BJ (cell line): ENCODE measurements around the gene TRAP1. TPM values are rescaled to one million over a fixed set of nuclear protein-coding genes. Genes with fewer than 3 reads are reported as not detected.

Source experiments
- CTCF ChIA-PET: fragments of 350-600 bp; formaldehyde crosslinking; extraction: SDS; loops from one replicate; lab custom pipeline; 2021; ENCODE audit warnings: antibody characterized with exemption, inconsistent platforms; lab: Yijun Ruan, JAX
- POLR2A ChIA-PET: fragments of 300-600 bp; sonication (Branson Sonifier 250); formaldehyde crosslinking; extraction: SDS; loops from one replicate; lab custom pipeline; 2021; ENCODE audit warnings: antibody characterized with exemption; lab: Charles Lee
- DNase-seq: peaks from one replicate; pipeline ENCODE4 v3.0.0-alpha.2; 2011; ENCODE audit warnings: low read depth
- H3K27me3 ChIP-seq: 2 replicates; pipeline ENCODE4 v1.6.0; 2011; ENCODE audit warnings: low read length; ENCODE audit not compliant: control insufficient read depth, insufficient read depth
- H3K36me3 ChIP-seq: 2 replicates; pipeline ENCODE4 v1.5.1; 2011; ENCODE audit warnings: low read length; ENCODE audit not compliant: control insufficient read depth, insufficient read depth
- H3K4me3 ChIP-seq: 2 replicates; pipeline ENCODE4 v1.5.1; 2011; ENCODE audit warnings: low read depth, mild to moderate bottlenecking, control low read depth, low read length
- CTCF ChIP-seq: IDR thresholded peaks from 2 replicates; pipeline ENCODE4 v1.5.1; 2011; ENCODE audit warnings: low read depth, mild to moderate bottlenecking, control low read depth, inconsistent platforms, low read length, moderate library complexity; ENCODE audit not compliant: insufficient read depth
- polyA plus RNA-seq: library from polyadenylated mRNA; depleted of rRNA; stranded (reverse); fragments of >200 nt; gene quantifications from 2 replicates; pipeline ENCODE4 v1.2.3, GENCODE V29; 2011

The TRAP1 gene
- polyA plus RNA-seq, 1 experiment, result 112 TPM

GRCh38 chr16:3638916-3639644, 78.2 kb downstream of the TRAP1 start:
- POLR2A ChIA-PET, result no interaction called here

GRCh38 chr16:3637371-3637923, 79.9 kb downstream of the TRAP1 start:
- no peak overlapping the region for H3K4me3 ChIP-seq
- H3K27me3 ChIP-seq, result no peaks in the 10 kb centered on the region
- H3K36me3 ChIP-seq, result peaks cover 7% of the 10 kb centered on the region
- ChIA-PET CTCF (interaction anchor here (0.6 to 1.2 kb wide), 4 partner anchors 14 to 229 kb away, joined by 3 to 4 read pairs (median 3); no protein-coding TSS in a partner anchor), POLR2A (no interaction called here)
- DNase-seq, result no peak
- no peak for TF ChIP-seq CTCF

More at GRCh38 chr16:3638916-3639644, 78.2 kb downstream of the TRAP1 start:
- Histone ChIP-seq H3K36me3 (peaks cover 11% of the 10 kb centered on the region), H3K27me3 (no peaks in the 10 kb centered on the region), H3K4me3 (no peak overlapping the region)
- CTCF ChIA-PET, result interaction anchor here (1.2 kb wide), 1 partner anchor 13 kb away, joined by 3 read pairs; no protein-coding TSS in a partner anchor
- no peak for DNase-seq
- TF ChIP-seq CTCF, result no peak

GRCh38 chr16:3625911-3626732, 91.2 kb downstream of the TRAP1 start:
- no peak overlapping the region for H3K4me3 ChIP-seq
- CTCF ChIA-PET, result interaction anchor here (0.6 kb wide), 1 partner anchor 252 kb away, joined by 3 read pairs; no protein-coding TSS in a partner anchor
- no peak for TF ChIP-seq CTCF
- POLR2A ChIA-PET, result no interaction called here
- no peak for DNase-seq
- H3K27me3 ChIP-seq, result no peaks in the 10 kb centered on the region
- H3K36me3 ChIP-seq, result no peaks in the 10 kb centered on the region; the same call in 1 of the 2 replicates

- POLR2A ChIA-PET, result no interaction called here
- Histone ChIP-seq H3K27me3 (no peaks in the 10 kb centered on the region), H3K36me3 (no peaks in the 10 kb centered on the region; the same call in 1 of the 2 replicates), H3K4me3 (no peak overlapping the region)
- no peak for TF ChIP-seq CTCF
- DNase-seq, result no peak
- CTCF ChIA-PET, result interaction anchor here (0.9 kb wide), 1 partner anchor 11 kb away, joined by 4 read pairs; no protein-coding TSS in a partner anchor
Observed at GRCh38 chr16:3625331-3625730, 92.0 kb downstream of the TRAP1 start.
